GM12801 (cell line): Measurements from ENCODE around the gene STK17A.

Source experiments
- TF ChIP-seq, protein P1 (sequence below): IDR thresholded peaks from one replicate; pipeline ENCODE4 v1.5.1; 2011; ENCODE audit warnings: control low read depth; ENCODE audit not compliant: insufficient read length; ENCODE audit errors: extremely low read depth

STK17A gene

GRCh38 chr7:43630482-43630881 is 47.6 kb downstream of the STK17A start:
- TF ChIP-seq, protein P1, sequence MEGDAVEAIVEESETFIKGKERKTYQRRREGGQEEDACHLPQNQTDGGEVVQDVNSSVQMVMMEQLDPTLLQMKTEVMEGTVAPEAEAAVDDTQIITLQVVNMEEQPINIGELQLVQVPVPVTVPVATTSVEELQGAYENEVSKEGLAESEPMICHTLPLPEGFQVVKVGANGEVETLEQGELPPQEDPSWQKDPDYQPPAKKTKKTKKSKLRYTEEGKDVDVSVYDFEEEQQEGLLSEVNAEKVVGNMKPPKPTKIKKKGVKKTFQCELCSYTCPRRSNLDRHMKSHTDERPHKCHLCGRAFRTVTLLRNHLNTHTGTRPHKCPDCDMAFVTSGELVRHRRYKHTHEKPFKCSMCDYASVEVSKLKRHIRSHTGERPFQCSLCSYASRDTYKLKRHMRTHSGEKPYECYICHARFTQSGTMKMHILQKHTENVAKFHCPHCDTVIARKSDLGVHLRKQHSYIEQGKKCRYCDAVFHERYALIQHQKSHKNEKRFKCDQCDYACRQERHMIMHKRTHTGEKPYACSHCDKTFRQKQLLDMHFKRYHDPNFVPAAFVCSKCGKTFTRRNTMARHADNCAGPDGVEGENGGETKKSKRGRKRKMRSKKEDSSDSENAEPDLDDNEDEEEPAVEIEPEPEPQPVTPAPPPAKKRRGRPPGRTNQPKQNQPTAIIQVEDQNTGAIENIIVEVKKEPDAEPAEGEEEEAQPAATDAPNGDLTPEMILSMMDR: no peak

DNA sequence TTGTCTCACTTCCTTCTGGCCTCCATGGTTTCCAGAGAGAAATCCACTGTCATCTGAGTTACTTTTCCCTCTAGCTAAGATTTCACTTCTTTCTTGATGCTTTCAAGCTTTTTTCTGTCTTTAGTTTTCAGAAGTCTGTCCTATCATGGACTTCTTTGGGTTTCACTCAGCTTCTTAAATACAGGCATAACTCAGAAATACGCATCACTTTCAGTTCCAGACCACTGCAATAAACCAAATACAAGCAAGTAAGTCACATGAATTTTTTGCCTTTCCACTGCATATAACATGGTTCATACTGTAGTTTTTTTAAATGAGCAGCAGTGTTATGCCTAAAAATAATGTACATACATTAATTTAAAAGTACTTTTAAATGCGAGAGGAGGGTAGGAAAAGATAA is 48.7 kb downstream of the STK17A start:
- TF ChIP-seq, protein P1: no peak

GRCh38 chr7:43632746-43633145 is 49.8 kb downstream of the STK17A start:
- TF ChIP-seq, protein P1: no peak

GRCh38 chr7:43634384-43634783 is 51.5 kb downstream of the STK17A start:
- TF ChIP-seq, protein P1: no peak

- TF ChIP-seq, protein P1: no peak
Measured at GRCh38 chr7:43636093-43636492, 53.2 kb downstream of the STK17A start.

- TF ChIP-seq, protein P1: no peak
Measured at GRCh38 chr7:43637114-43637806, 54.4 kb downstream of the STK17A start.

DNA sequence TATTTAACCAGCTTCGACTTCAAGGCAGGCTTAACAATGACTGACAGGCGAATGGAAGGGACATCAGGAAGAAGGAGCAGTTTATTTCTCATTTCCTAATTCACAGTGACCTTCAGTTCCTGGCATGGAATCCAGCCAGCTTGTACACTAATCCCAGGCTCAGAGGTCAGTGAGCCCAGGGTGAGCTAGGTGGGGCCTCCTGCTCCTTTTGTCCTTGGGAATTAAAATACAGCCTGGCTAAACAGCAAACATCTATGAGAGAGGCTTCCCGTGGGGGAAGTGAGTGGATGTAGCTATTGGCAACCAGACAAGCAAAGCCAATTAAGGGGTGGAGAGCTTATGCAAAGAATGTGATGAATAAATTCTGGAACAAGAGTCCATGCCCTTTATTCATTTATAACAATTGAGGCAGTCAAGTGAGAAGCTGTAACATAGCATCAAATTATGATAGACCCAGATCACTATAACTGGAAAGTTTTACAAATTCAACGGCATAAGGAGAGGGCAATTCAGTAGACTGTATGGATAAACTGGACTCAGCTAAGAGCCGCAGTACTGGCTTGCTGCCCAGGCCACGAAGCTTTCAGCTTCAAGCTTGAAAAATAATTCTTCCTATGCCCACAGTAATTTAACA is 57.1 kb downstream of the STK17A start:
- TF ChIP-seq, protein P1: no peak
